HCEC 1CT (cell line): ENCODE results near the gene ZXDC.
A peak's percentile ranks its signal among the peaks of the same experiment; 100 is the strongest.

Source experiments
- DNase-seq: peaks from one replicate; pipeline ENCODE4 v3.0.0-alpha.2; 2017

The ZXDC gene

DNA sequence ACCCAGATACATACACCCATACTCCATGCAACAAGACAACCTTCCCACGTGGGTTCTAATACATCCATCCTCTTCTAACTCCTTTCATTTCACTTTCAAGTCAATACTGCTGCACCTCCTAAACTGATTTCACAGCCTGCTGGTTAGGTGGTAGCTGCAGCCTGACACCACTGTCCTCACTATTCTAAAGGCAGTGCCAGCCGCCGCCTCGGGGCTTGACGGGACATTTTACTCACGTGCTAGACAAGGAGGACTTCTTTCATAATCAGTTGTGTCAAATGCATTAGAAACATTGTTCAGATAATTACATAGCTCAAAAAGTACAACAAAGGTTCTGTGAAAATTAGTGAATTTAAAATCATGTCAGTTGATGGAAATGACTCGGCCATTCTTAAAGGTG, 35.6 kb upstream of the ZXDC start:
- no peak for DNase-seq

DNA sequence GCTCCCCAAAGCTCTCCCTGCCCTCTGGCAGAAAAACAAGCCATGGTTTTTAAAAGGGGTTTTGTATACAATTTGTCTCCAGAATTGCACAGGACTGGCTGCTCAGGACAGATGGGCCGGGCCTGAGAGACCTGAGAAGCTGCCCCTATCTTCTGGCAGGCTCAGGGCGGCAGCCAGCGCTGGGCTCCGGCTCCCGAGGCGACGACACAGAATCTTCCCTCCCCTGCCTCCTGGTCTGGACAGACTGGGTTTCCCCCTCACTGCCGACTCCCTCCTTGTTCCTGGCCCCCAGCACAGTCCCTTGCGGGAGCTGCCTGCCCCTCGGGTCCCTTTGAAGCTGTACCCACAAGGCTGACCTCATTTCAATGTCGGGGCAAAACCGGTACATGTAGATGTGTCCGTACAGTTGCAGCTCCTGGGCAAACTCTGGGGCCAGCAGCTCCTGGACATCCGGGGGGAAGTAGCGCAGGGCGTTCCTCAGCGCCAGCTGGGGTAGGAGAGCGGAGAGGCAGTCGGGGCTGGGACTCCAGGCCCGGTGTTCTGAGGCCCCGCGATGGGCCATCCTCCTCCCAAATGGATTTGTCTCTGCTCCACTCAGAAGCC, 34.7 kb upstream of the ZXDC start:
- DNase-seq = no peak

DNA sequence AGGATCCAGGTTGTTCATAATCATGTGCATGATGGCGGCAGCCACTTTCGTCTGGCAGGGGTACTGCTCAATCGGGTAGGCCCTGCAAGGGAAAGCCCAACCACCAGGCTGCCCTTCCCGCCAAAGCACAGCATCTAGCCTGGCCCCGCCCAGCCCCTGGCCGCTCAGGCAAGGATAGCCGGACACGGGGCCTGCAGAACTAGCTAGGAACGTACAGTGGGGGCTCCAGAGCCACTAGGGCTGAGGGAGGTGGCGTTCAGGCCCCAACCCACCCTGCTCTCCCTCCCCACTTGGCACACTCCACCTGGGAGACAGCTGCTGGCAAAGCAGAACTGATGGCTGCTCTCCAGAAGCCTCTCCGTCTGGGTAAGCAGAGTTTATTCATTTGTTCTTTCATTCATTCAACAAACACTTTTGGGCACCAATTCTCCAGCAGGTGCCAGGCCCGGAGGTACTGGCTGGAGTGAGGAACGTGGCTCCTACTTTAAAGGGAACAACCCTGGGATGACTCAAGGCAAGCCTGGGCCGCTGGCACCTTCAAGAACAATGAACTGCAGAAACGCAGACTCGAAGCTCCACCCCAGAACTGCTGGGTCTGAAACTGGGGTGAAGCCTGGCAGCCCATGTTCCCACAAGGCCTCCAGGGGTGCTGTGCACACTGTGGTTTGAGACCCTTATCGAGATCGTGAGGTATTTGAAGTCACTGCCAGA, 34.1 kb upstream of the ZXDC start:
- no peak for DNase-seq

GRCh38 chr3:126508564-126508964, 32.9 kb upstream of the ZXDC start:
- DNase-seq = peak; percentile 34

DNA sequence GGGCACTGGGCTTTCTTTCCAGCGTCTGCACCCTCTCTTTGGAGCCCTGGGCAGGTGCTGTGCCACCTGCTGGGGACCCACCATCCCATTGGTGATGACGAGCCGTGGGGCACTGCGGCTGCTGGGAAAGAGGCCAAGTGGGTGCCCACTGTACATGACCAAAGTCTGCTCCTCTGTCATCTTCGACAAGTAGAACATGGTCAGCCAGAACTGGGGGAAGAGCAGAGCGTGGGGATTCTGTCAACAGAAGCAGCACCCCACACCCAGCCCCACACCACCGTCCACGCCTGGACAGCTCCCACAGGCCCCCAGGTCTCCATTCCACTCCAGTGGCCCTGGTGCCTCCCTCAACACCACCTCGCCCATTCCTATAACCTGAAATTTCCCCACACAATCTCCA, 32.2 kb upstream of the ZXDC start:
- no peak for DNase-seq

DNA sequence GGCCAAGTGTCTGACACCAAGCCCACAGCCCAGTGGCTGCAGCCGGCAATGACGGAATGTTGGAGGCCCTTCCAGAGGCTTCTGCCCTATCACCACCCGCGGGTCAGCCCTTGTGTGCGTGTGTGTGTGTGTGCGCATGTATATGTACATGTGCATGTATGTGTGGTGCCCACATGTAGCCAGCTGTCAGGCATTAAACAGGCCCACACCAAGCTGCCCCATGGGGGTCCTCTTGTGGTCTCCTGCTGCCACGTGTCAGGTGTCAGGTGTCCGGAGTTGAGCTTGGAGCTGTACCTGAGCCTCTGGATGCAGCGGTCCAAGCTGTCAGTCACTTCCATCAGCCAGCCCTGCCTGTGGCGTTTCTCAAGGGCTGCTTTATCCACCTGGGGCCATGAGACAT, 28.0 kb upstream of the ZXDC start:
- no peak for DNase-seq

DNA sequence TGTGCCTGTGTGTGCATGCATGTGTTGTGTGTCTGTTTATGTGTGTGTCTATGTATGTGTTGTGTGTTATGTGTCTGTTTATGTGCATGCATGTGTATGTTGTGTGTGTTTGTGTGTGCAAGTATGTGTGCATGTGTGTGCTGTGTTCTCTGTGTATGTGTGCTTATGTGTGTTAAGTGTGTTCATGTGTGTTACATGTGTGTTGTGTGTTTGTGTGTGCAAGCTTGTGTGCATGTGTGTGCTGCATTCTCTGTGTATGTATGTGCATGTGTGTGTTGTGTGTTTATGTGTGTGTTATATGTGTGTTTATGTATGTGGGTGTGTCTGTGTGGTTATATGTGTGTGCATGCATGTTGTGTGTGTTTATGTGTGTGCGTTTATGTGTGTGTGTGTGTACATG, 27.0 kb upstream of the ZXDC start:
- DNase-seq = no peak

GRCh38 chr3:126501736-126502135, 26.0 kb upstream of the ZXDC start:
- no peak for DNase-seq

GRCh38 chr3:126501054-126501453, 25.4 kb upstream of the ZXDC start:
- DNase-seq = no peak

GRCh38 chr3:126500016-126500415, 24.3 kb upstream of the ZXDC start:
- DNase-seq = no peak

DNA sequence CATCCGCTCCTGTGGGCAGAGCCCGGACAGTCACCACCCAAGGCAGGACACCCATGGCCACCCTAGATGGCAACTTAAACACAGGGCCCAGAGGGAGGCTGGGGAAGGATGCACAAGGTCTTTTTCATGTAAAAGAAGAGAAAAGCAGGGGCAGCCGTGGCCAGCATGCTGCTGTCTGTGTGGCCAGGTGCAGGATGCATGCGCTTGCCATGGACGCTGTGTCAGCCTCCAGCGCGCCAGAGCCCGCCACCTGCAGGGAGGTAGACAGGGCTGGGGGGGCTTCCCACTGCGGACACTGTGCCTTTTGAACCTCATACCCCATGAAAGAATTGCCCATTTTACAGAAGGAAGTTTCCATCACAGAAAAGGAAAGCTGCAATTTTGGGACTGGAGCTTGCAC, 23.7 kb upstream of the ZXDC start:
- no peak for DNase-seq

- DNase-seq = no peak
Measured at GRCh38 chr3:126498929-126499328, 23.2 kb upstream of the ZXDC start.

DNA sequence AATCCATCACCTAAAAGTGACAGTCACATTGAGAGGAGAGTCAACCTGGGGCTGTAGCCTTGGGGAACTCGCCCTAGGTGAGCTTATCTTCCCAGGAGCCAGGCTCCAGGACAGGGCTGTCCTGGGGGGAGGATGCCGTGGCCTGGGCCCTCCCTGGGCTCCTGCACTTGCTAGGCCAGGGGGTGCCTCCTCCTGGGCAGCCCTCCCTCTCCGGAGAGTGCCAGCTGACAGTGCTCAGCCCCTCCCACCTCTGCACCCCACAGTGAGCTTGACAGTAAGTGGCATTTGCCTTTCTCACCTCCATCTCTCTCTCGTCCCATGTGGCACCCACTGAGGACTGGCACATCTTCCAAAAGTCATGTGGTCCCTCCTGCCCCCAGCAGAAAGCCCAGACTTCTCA, 22.8 kb upstream of the ZXDC start:
- no peak for DNase-seq

GRCh38 chr3:126497956-126498355, 22.3 kb upstream of the ZXDC start:
- DNase-seq = no peak

DNA sequence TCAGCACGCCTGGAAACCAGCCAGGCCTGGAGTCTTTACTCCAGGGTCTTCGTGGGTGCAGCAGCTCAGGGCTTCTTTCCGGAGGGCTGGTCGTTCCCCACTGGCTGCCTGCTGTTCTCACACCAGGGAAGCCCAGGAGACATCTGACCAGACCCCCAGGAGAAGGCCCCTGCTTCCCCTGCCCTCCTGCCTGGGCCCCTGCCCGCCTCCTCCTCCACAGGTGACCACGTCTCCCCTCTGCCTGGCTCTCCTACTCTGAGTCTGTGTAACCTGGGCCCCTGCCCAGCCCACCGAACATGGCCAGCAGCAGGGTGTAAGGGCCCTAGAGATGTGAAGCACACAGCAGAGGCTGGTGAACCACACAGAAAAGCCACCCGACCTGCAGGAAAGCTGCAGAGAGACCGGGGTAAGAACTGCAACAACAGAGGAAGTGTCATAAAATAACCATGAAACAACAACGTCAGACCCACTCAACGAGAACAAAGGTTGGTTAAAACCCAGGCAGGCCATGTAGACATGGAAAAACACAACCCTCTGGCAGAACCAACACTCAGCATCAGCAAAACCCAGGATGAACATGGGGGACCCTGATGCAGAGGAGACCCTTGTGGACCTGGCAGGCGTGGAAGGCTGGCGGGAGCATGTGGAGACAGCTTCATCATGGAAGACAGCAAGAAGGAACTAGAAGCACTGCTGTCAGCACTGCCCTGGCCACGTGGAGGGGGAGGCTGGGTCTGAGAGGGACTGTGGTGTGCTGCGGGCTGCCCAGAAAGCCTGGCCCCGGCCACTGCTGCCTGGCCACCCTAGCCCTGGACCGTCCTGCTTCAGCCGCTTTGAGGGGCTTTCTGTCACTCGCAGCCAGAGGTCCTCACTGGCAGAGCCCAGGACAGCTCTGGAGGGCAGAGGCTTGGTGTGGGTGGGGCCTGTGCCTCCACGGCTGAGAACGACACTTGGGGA, 21.5 kb upstream of the ZXDC start:
- no peak for DNase-seq

GRCh38 chr3:126495786-126496185, 20.1 kb upstream of the ZXDC start:
- DNase-seq = no peak

GRCh38 chr3:126494970-126495230, 19.2 kb upstream of the ZXDC start:
- no peak for DNase-seq

GRCh38 chr3:126494204-126494969, 18.7 kb upstream of the ZXDC start:
- DNase-seq = no peak

GRCh38 chr3:126493739-126494138, 18.0 kb upstream of the ZXDC start:
- DNase-seq = no peak

GRCh38 chr3:126493051-126493450, 17.4 kb upstream of the ZXDC start:
- DNase-seq = no peak

DNA sequence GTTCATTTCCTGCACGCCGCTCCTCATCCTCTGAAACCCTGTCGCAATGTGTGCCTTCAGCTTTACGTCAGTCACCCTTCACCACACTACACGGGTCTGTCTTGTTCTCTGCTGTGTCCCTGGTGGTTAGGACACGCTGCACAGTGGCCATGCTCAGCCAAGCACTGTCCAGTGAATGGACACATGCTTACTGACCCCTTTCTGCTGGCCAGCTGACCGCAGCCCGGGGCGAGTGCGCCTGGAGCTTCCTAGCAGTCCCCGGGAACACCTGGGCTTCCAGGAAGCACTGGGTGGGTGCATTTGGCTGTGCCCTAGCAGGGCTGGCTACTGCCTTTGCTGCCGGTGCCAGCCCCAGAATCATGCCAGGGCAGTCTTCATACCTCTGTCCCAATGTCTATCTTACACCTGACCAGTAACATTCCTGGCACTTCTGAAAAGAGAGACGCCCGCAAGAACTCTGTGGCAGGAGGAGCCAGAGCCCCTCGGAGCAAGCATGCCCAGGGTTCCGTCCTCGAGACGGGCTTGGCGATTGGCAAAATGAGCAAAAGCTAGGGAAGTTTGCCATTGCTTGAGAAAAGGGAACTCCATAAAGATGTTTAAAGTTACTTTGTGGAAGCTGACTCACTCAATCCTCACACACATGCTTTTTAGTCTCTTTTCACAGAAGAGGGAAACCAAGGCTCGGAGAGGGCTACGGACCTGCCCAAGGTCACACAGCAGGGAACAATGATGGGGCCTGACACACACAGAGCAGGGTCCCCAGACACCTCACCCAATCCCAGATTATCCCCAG, 15.7 kb upstream of the ZXDC start:
- DNase-seq = no peak

DNA sequence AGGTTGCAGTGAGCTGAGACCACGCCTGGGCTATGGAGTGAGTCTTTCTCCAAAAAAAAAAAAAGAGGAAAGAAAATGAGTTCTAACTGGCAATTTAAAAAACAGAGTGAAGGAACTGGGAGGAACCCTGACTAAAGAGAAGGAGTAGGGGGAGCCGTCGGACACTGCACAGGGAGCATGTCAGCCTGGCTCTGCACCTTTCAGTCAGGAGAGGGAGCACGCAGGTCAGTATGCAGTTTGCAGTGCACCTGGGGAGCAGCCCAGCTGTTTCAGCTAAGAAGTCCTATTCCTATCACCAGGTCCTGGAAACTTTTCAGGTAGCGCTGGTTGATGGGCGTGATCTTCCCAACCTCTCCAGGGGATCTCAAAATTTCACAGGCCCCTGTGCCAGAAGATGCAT, 14.9 kb upstream of the ZXDC start:
- no peak for DNase-seq
